Measurements from ENCODE around the gene CFAP251.
"Not testable (repeated sequence)": the region's sequence is repeated elsewhere in the genome, so short reads cannot be mapped to it uniquely, and the experiment has no call there.

The CFAP251 gene

GRCh38 chr12:122021822-122022392 lies 103.5 kb downstream of the CFAP251 start, which contains the start of gene BCL7A:
BCL7A (plus strand) TSS chr12:122021884; CDS start chr12:122022092, 208 bp downstream.
- FAIRE-seq (no peak), DNase-seq (ENCODE audit: insufficient read length, low spot score) (peak; percentile 49)

GRCh38 chr12:122022393-122023338 lies 104.3 kb downstream of the CFAP251 start:
- DNase-seq (ENCODE audit: insufficient read length, low spot score), result no peak
- no peak for FAIRE-seq

GRCh38 chr12:122023339-122024131 lies 105.1 kb downstream of the CFAP251 start:
- FAIRE-seq (no peak), DNase-seq (ENCODE audit: insufficient read length, low spot score) (peak; percentile 50)

GRCh38 chr12:122024132-122024785 lies 105.9 kb downstream of the CFAP251 start:
- no peak for FAIRE-seq

GRCh38 chr12:122026706-122027333 lies 108.4 kb downstream of the CFAP251 start:
- DNase-seq (ENCODE audit: insufficient read length, low spot score) (no peak), FAIRE-seq (no peak)

More at GRCh38 chr12:122024132-122024785, 105.9 kb downstream of the CFAP251 start:
- DNase-seq (ENCODE audit: insufficient read length, low spot score), result no peak

- no peak for DNase-seq (ENCODE audit: insufficient read length, low spot score)
- FAIRE-seq, result no peak
These were observed 109.9 kb downstream of the CFAP251 start for GRCh38 chr12:122028165-122028904.

- DNase-seq (ENCODE audit: insufficient read length, low spot score) (no peak), FAIRE-seq (no peak)
These were observed 110.6 kb downstream of the CFAP251 start for GRCh38 chr12:122028905-122029560.

GRCh38 chr12:122029620-122030423 lies 111.4 kb downstream of the CFAP251 start:
- DNase-seq (ENCODE audit: insufficient read length, low spot score) (peak; percentile 72), FAIRE-seq (peak; percentile 69)

- FAIRE-seq (no peak), DNase-seq (ENCODE audit: insufficient read length, low spot score) (no peak)
These were observed 112.1 kb downstream of the CFAP251 start for GRCh38 chr12:122030424-122031035.

GRCh38 chr12:122031342-122032216 lies 113.2 kb downstream of the CFAP251 start:
- DNase-seq (ENCODE audit: insufficient read length, low spot score), result peak; percentile 67
- peak; percentile 68 for FAIRE-seq

GRCh38 chr12:122032580-122032979 lies 114.2 kb downstream of the CFAP251 start:
- no peak for DNase-seq (ENCODE audit: insufficient read length, low spot score)
- no peak for FAIRE-seq

GRCh38 chr12:122035292-122035691 lies 116.9 kb downstream of the CFAP251 start:
- no peak for DNase-seq (ENCODE audit: insufficient read length, low spot score)
- FAIRE-seq, result no peak

- FAIRE-seq, result no peak
- no peak for DNase-seq (ENCODE audit: insufficient read length, low spot score)
These were observed 117.8 kb downstream of the CFAP251 start for GRCh38 chr12:122036153-122036552.

- no peak for FAIRE-seq
- no peak for DNase-seq (ENCODE audit: insufficient read length, low spot score)
These were observed 122.4 kb downstream of the CFAP251 start for GRCh38 chr12:122040579-122041386.

- DNase-seq (ENCODE audit: insufficient read length, low spot score); FAIRE-seq: not testable (repeated sequence)
These were observed 123.1 kb downstream of the CFAP251 start for GRCh38 chr12:122041458-122041857.

GRCh38 chr12:122042910-122043309 lies 124.5 kb downstream of the CFAP251 start:
- DNase-seq (ENCODE audit: insufficient read length, low spot score) (no peak), FAIRE-seq (no peak)
